ENCODE results near the gene IL1RAPL2. TPM values are rescaled to one million over a fixed set of nuclear protein-coding genes. Genes with fewer than 3 reads are reported as not detected.

Gene IL1RAPL2
- total and polyA plus RNA-seq, 2 of the 8 experiments (the other 6 are each of a cell fraction or from before 2014, with no cell fraction given), result 0.20 to 1.3 TPM

GRCh38 chrX:105299286-105299685, 733.3 kb downstream of the IL1RAPL2 start (continued):
- TF ChIP-seq, protein P1, sequence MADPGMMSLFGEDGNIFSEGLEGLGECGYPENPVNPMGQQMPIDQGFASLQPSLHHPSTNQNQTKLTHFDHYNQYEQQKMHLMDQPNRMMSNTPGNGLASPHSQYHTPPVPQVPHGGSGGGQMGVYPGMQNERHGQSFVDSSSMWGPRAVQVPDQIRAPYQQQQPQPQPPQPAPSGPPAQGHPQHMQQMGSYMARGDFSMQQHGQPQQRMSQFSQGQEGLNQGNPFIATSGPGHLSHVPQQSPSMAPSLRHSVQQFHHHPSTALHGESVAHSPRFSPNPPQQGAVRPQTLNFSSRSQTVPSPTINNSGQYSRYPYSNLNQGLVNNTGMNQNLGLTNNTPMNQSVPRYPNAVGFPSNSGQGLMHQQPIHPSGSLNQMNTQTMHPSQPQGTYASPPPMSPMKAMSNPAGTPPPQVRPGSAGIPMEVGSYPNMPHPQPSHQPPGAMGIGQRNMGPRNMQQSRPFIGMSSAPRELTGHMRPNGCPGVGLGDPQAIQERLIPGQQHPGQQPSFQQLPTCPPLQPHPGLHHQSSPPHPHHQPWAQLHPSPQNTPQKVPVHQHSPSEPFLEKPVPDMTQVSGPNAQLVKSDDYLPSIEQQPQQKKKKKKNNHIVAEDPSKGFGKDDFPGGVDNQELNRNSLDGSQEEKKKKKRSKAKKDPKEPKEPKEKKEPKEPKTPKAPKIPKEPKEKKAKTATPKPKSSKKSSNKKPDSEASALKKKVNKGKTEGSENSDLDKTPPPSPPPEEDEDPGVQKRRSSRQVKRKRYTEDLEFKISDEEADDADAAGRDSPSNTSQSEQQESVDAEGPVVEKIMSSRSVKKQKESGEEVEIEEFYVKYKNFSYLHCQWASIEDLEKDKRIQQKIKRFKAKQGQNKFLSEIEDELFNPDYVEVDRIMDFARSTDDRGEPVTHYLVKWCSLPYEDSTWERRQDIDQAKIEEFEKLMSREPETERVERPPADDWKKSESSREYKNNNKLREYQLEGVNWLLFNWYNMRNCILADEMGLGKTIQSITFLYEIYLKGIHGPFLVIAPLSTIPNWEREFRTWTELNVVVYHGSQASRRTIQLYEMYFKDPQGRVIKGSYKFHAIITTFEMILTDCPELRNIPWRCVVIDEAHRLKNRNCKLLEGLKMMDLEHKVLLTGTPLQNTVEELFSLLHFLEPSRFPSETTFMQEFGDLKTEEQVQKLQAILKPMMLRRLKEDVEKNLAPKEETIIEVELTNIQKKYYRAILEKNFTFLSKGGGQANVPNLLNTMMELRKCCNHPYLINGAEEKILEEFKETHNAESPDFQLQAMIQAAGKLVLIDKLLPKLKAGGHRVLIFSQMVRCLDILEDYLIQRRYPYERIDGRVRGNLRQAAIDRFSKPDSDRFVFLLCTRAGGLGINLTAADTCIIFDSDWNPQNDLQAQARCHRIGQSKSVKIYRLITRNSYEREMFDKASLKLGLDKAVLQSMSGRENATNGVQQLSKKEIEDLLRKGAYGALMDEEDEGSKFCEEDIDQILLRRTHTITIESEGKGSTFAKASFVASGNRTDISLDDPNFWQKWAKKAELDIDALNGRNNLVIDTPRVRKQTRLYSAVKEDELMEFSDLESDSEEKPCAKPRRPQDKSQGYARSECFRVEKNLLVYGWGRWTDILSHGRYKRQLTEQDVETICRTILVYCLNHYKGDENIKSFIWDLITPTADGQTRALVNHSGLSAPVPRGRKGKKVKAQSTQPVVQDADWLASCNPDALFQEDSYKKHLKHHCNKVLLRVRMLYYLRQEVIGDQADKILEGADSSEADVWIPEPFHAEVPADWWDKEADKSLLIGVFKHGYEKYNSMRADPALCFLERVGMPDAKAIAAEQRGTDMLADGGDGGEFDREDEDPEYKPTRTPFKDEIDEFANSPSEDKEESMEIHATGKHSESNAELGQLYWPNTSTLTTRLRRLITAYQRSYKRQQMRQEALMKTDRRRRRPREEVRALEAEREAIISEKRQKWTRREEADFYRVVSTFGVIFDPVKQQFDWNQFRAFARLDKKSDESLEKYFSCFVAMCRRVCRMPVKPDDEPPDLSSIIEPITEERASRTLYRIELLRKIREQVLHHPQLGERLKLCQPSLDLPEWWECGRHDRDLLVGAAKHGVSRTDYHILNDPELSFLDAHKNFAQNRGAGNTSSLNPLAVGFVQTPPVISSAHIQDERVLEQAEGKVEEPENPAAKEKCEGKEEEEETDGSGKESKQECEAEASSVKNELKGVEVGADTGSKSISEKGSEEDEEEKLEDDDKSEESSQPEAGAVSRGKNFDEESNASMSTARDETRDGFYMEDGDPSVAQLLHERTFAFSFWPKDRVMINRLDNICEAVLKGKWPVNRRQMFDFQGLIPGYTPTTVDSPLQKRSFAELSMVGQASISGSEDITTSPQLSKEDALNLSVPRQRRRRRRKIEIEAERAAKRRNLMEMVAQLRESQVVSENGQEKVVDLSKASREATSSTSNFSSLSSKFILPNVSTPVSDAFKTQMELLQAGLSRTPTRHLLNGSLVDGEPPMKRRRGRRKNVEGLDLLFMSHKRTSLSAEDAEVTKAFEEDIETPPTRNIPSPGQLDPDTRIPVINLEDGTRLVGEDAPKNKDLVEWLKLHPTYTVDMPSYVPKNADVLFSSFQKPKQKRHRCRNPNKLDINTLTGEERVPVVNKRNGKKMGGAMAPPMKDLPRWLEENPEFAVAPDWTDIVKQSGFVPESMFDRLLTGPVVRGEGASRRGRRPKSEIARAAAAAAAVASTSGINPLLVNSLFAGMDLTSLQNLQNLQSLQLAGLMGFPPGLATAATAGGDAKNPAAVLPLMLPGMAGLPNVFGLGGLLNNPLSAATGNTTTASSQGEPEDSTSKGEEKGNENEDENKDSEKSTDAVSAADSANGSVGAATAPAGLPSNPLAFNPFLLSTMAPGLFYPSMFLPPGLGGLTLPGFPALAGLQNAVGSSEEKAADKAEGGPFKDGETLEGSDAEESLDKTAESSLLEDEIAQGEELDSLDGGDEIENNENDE (IDR thresholded peaks at IDR 0.05; ENCODE audit: insufficient replicate concordance, low read length), result no peak
- TF ChIP-seq NANOG (IDR thresholded peaks at IDR 0.05; ENCODE audit: insufficient read depth, low read depth, low read length, poor library complexity, severe bottlenecking) (no peak), CEBPB (IDR thresholded peaks at IDR 0.05; ENCODE audit: low read depth, low read length) (no peak), HDAC6 (IDR thresholded peaks at IDR 0.05; ENCODE audit: low read depth, low read length) (no peak), CREB1 (IDR thresholded peaks at IDR 0.05) (no peak), CHD2 (IDR thresholded peaks at IDR 0.05; ENCODE audit: low read length) (no peak), SP1 (IDR thresholded peaks at IDR 0.05; ENCODE audit: low read depth, low read length) (no peak), CHD1 (IDR thresholded peaks at IDR 0.05; ENCODE audit: low read depth, low read length) (no peak), NRF1 (IDR thresholded peaks at IDR 0.05; ENCODE audit: low read depth, low read length) (no peak), TBP (IDR thresholded peaks at IDR 0.05; ENCODE audit: low read depth, low read length) (no peak), MAFK (IDR thresholded peaks at IDR 0.05; ENCODE audit: low read depth, low read length) (no peak)
- TF ChIP-seq, protein P2, sequence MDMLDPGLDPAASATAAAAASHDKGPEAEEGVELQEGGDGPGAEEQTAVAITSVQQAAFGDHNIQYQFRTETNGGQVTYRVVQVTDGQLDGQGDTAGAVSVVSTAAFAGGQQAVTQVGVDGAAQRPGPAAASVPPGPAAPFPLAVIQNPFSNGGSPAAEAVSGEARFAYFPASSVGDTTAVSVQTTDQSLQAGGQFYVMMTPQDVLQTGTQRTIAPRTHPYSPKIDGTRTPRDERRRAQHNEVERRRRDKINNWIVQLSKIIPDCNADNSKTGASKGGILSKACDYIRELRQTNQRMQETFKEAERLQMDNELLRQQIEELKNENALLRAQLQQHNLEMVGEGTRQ (IDR thresholded peaks at IDR 0.05; ENCODE audit: low read length), result no peak

Data from H1 (cell line).